Measurements from ENCODE around the gene XRN2.

Gene XRN2

GRCh38 chr20:21393166-21393565, 90.0 kb downstream of the XRN2 start:
- peaks cover 5% of the 10 kb centered on the region for H3K4me1 ChIP-seq (ENCODE audit: control insufficient read depth, low read depth, low read length)
- H3K4me3 ChIP-seq (ENCODE audit: low read length), result no peak overlapping the region
- no peak overlapping the region for H3K9ac ChIP-seq (ENCODE audit: low read length)
- no peaks in the 10 kb centered on the region for H3K9me3 ChIP-seq (ENCODE audit: control insufficient read depth, low read depth, low read length)
- no peak overlapping the region for H3K27ac ChIP-seq (ENCODE audit: low read length)
- H3K27me3 ChIP-seq (ENCODE audit: control insufficient read depth, insufficient read depth, low read length), result peaks cover 97% of the 10 kb centered on the region
- peaks cover 13% of the 10 kb centered on the region for H3K36me3 ChIP-seq (ENCODE audit: control insufficient read depth, low read depth, low read length)

GRCh38 chr20:21393816-21394519, 90.8 kb downstream of the XRN2 start:
- no peak overlapping the region for H3K4me3 ChIP-seq (ENCODE audit: low read length)
- peaks cover 98% of the 10 kb centered on the region for H3K27me3 ChIP-seq (ENCODE audit: control insufficient read depth, insufficient read depth, low read length)
- no peaks in the 10 kb centered on the region for H3K9me3 ChIP-seq (ENCODE audit: control insufficient read depth, low read depth, low read length)
- no peak overlapping the region for H3K27ac ChIP-seq (ENCODE audit: low read length)
- peaks cover 5% of the 10 kb centered on the region for H3K4me1 ChIP-seq (ENCODE audit: control insufficient read depth, low read depth, low read length)
- H3K9ac ChIP-seq (ENCODE audit: low read length), result no peak overlapping the region
- peaks cover 5% of the 10 kb centered on the region for H3K36me3 ChIP-seq (ENCODE audit: control insufficient read depth, low read depth, low read length)

GRCh38 chr20:21394551-21394950, 91.4 kb downstream of the XRN2 start:
- peaks cover 100% of the 10 kb centered on the region for H3K27me3 ChIP-seq (ENCODE audit: control insufficient read depth, insufficient read depth, low read length)
- H3K9me3 ChIP-seq (ENCODE audit: control insufficient read depth, low read depth, low read length), result no peaks in the 10 kb centered on the region
- no peaks in the 10 kb centered on the region for H3K36me3 ChIP-seq (ENCODE audit: control insufficient read depth, low read depth, low read length)
- H3K4me3 ChIP-seq (ENCODE audit: low read length), result no peak overlapping the region
- no peak overlapping the region for H3K9ac ChIP-seq (ENCODE audit: low read length)
- H3K4me1 ChIP-seq (ENCODE audit: control insufficient read depth, low read depth, low read length), result peaks cover 5% of the 10 kb centered on the region
- no peak overlapping the region for H3K27ac ChIP-seq (ENCODE audit: low read length)

- peaks cover 100% of the 10 kb centered on the region for H3K27me3 ChIP-seq (ENCODE audit: control insufficient read depth, insufficient read depth, low read length)
- H3K36me3 ChIP-seq (ENCODE audit: control insufficient read depth, low read depth, low read length), result no peaks in the 10 kb centered on the region
- H3K4me1 ChIP-seq (ENCODE audit: control insufficient read depth, low read depth, low read length), result peaks cover 5% of the 10 kb centered on the region
- H3K4me3 ChIP-seq (ENCODE audit: low read length), result no peak overlapping the region
- H3K9ac ChIP-seq (ENCODE audit: low read length), result no peak overlapping the region
- no peaks in the 10 kb centered on the region for H3K9me3 ChIP-seq (ENCODE audit: control insufficient read depth, low read depth, low read length)
- H3K27ac ChIP-seq (ENCODE audit: low read length), result no peak overlapping the region
These were observed 92.0 kb downstream of the XRN2 start for GRCh38 chr20:21395051-21395665.

- Histone ChIP-seq H3K4me3 (ENCODE audit: low read length) (no peak overlapping the region), H3K9ac (ENCODE audit: low read length) (no peak overlapping the region), H3K9me3 (ENCODE audit: control insufficient read depth, low read depth, low read length) (no peaks in the 10 kb centered on the region), H3K27me3 (ENCODE audit: control insufficient read depth, insufficient read depth, low read length) (peaks cover 100% of the 10 kb centered on the region), H3K4me1 (ENCODE audit: control insufficient read depth, low read depth, low read length) (peaks cover 5% of the 10 kb centered on the region), H3K36me3 (ENCODE audit: control insufficient read depth, low read depth, low read length) (no peaks in the 10 kb centered on the region), H3K27ac (ENCODE audit: low read length) (no peak overlapping the region)
These were observed 92.8 kb downstream of the XRN2 start for GRCh38 chr20:21395666-21396598.

- Histone ChIP-seq H3K9ac (ENCODE audit: low read length) (no peak overlapping the region), H3K27me3 (ENCODE audit: control insufficient read depth, insufficient read depth, low read length) (peaks cover 100% of the 10 kb centered on the region), H3K9me3 (ENCODE audit: control insufficient read depth, low read depth, low read length) (no peaks in the 10 kb centered on the region), H3K36me3 (ENCODE audit: control insufficient read depth, low read depth, low read length) (no peaks in the 10 kb centered on the region), H3K4me1 (ENCODE audit: control insufficient read depth, low read depth, low read length) (peaks cover 4% of the 10 kb centered on the region), H3K27ac (ENCODE audit: low read length) (no peak overlapping the region), H3K4me3 (ENCODE audit: low read length) (no peak overlapping the region)
These were observed 93.6 kb downstream of the XRN2 start for GRCh38 chr20:21396599-21397340.

GRCh38 chr20:21397341-21398108, 94.4 kb downstream of the XRN2 start, which contains the start of gene NKX2-4:
NKX2-4 (minus strand) TSS chr20:21397526; CDS start chr20:21397399, 127 bp downstream.
- H3K36me3 ChIP-seq (ENCODE audit: control insufficient read depth, low read depth, low read length), result no peaks in the 10 kb centered on the region
- H3K9me3 ChIP-seq (ENCODE audit: control insufficient read depth, low read depth, low read length), result no peaks in the 10 kb centered on the region
- no peaks in the 10 kb centered on the region for H3K4me1 ChIP-seq (ENCODE audit: control insufficient read depth, low read depth, low read length)
- H3K4me3 ChIP-seq (ENCODE audit: low read length), result no peak within 1 kb of the TSS
- peaks cover 100% of the 10 kb centered on the region for H3K27me3 ChIP-seq (ENCODE audit: control insufficient read depth, insufficient read depth, low read length)
- no peak within 1 kb of the TSS for H3K9ac ChIP-seq (ENCODE audit: low read length)
- H3K27ac ChIP-seq (ENCODE audit: low read length), result no peak within 1 kb of the TSS

GRCh38 chr20:21398109-21399004, 95.2 kb downstream of the XRN2 start:
- H3K4me3 ChIP-seq (ENCODE audit: low read length), result no peak overlapping the region
- no peaks in the 10 kb centered on the region for H3K9me3 ChIP-seq (ENCODE audit: control insufficient read depth, low read depth, low read length)
- H3K4me1 ChIP-seq (ENCODE audit: control insufficient read depth, low read depth, low read length), result no peaks in the 10 kb centered on the region
- peaks cover 98% of the 10 kb centered on the region for H3K27me3 ChIP-seq (ENCODE audit: control insufficient read depth, insufficient read depth, low read length)
- no peaks in the 10 kb centered on the region for H3K36me3 ChIP-seq (ENCODE audit: control insufficient read depth, low read depth, low read length)
- H3K9ac ChIP-seq (ENCODE audit: low read length), result no peak overlapping the region
- H3K27ac ChIP-seq (ENCODE audit: low read length), result no peak overlapping the region

- no peaks in the 10 kb centered on the region for H3K36me3 ChIP-seq (ENCODE audit: control insufficient read depth, low read depth, low read length)
- no peaks in the 10 kb centered on the region for H3K9me3 ChIP-seq (ENCODE audit: control insufficient read depth, low read depth, low read length)
- no peak overlapping the region for H3K4me3 ChIP-seq (ENCODE audit: low read length)
- no peaks in the 10 kb centered on the region for H3K4me1 ChIP-seq (ENCODE audit: control insufficient read depth, low read depth, low read length)
- no peak overlapping the region for H3K27ac ChIP-seq (ENCODE audit: low read length)
- H3K27me3 ChIP-seq (ENCODE audit: control insufficient read depth, insufficient read depth, low read length), result peaks cover 95% of the 10 kb centered on the region
- H3K9ac ChIP-seq (ENCODE audit: low read length), result no peak overlapping the region
These were observed 95.9 kb downstream of the XRN2 start for GRCh38 chr20:21399005-21399475.

- Histone ChIP-seq H3K36me3 (ENCODE audit: control insufficient read depth, low read depth, low read length) (no peaks in the 10 kb centered on the region), H3K4me1 (ENCODE audit: control insufficient read depth, low read depth, low read length) (no peaks in the 10 kb centered on the region), H3K9me3 (ENCODE audit: control insufficient read depth, low read depth, low read length) (no peaks in the 10 kb centered on the region), H3K9ac (ENCODE audit: low read length) (no peak overlapping the region), H3K27me3 (ENCODE audit: control insufficient read depth, insufficient read depth, low read length) (no peaks in the 10 kb centered on the region), H3K4me3 (ENCODE audit: low read length) (no peak overlapping the region), H3K27ac (ENCODE audit: low read length) (no peak overlapping the region)
These were observed 108.6 kb downstream of the XRN2 start for GRCh38 chr20:21411725-21412124.
